Chondrocyte (in vitro differentiated cells): ENCODE results near the gene FRMPD4. TPM values are rescaled to one million over a fixed set of nuclear protein-coding genes. Genes with fewer than 3 reads are reported as not detected.

Source experiments
- DNase-seq: peaks from one replicate; pipeline ENCODE4 v3.0.0; 2021; ENCODE audit warnings: mixed read lengths, low spot score
- H3K27ac Mint-ChIP-seq: one replicate; pipeline ENCODE4 v1.8.0; 2021; ENCODE audit warnings: mild to moderate bottlenecking, moderate library complexity, mixed read lengths; ENCODE audit not compliant: unreplicated experiment
- H3K27me3 Mint-ChIP-seq: 2 replicates; pipeline ENCODE4 v1.8.0; 2021; ENCODE audit warnings: low read depth, mixed read lengths
- H3K36me3 Mint-ChIP-seq: 2 replicates; pipeline ENCODE4 v1.8.0; 2021; ENCODE audit warnings: low read depth, mixed read lengths
- H3K4me1 Mint-ChIP-seq: 2 replicates; pipeline ENCODE4 v1.8.0; 2021; ENCODE audit warnings: low read depth, mild to moderate bottlenecking, mixed read lengths
- H3K4me3 Mint-ChIP-seq: one replicate; pipeline ENCODE4 v1.8.0; 2021; ENCODE audit warnings: mild to moderate bottlenecking, moderate library complexity, mixed read lengths; ENCODE audit not compliant: unreplicated experiment
- H3K9me3 Mint-ChIP-seq: 2 replicates; pipeline ENCODE4 v1.8.0; 2021; ENCODE audit warnings: low read depth, mixed read lengths
- CTCF ChIP-seq: fragments of 200-600 bp; sonication (generic); IDR thresholded peaks from 2 replicates; pipeline ENCODE4 v1.5.0; 2021; ENCODE audit warnings: antibody characterized with exemption, mild to moderate bottlenecking, moderate library complexity
- total RNA-seq: library from RNA; stranded (reverse); gene quantifications from 3 replicates; pipeline ENCODE4 v1.2.1, GENCODE V29; 2021

FRMPD4 gene
- total RNA-seq, 1 donor from 2014 or later, result 0.10 TPM

- H3K36me3 Mint-ChIP-seq, result no peaks in the 10 kb centered on the region
- H3K27me3 Mint-ChIP-seq, result no peaks in the 10 kb centered on the region
- peaks cover 6% of the 10 kb centered on the region for H3K9me3 Mint-ChIP-seq
- H3K4me3 Mint-ChIP-seq, result no peak overlapping the region
- peaks cover 9% of the 10 kb centered on the region for H3K4me1 Mint-ChIP-seq
- no peak for TF ChIP-seq CTCF
- H3K27ac Mint-ChIP-seq, result no peak overlapping the region
- no peak for DNase-seq
Observed at GRCh38 chrX:12366440-12366839, 228.2 kb downstream of the FRMPD4 start.

DNA sequence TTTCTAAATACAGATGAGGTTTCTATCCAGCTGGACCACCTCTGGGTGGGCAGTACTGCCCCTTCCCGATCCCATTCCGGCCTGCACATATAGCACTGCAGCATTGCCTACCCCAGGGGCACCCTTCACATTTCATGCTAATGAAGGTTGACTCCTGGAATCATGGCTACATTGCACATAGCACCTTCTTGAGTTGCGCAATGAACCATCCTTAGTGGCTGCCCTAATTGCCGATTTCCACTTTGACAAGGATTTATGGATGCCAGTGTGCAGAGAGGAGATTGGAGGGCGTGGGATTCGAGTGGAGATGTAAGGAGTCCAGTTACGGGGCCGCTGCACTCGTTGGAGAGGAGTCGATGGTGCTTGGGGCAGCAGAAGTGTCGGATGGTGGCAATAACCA lies 229.0 kb downstream of the FRMPD4 start:
- Mint-ChIP-seq H3K4me3 (no peak overlapping the region), H3K9me3 (peaks cover 6% of the 10 kb centered on the region), H3K27ac (no peak overlapping the region), H3K27me3 (no peaks in the 10 kb centered on the region), H3K36me3 (no peaks in the 10 kb centered on the region), H3K4me1 (peaks cover 9% of the 10 kb centered on the region)
- DNase-seq, result no peak
- no peak for TF ChIP-seq CTCF

DNA sequence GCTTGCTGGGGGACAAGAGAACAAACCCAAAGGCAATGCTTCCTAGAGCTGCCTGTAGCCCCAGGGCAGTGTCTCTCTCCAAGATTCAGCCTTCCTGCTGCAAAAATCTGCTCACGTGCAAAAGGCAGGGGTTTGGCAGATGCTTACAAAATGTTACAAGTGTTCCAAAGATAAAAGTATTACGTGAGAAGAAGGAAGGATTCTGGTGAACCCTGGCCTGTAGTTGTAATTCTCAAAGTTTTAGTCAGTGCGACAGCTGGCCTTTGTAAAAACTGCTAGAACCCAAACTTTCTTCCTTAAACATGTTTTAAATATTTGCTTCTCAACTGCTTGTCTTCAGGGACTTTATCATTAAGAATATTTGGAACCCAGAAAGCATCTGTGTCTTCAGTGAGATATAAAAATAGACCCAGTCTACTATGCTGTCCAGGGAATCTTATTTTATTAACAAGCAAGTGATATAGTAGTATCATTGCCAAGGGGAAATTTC lies 232.3 kb downstream of the FRMPD4 start:
- DNase-seq, result no peak
- no peak overlapping the region for H3K27ac Mint-ChIP-seq
- H3K4me3 Mint-ChIP-seq, result no peak overlapping the region
- H3K36me3 Mint-ChIP-seq, result no peaks in the 10 kb centered on the region
- peaks cover 9% of the 10 kb centered on the region for H3K4me1 Mint-ChIP-seq
- peaks cover 4% of the 10 kb centered on the region for H3K9me3 Mint-ChIP-seq
- H3K27me3 Mint-ChIP-seq, result no peaks in the 10 kb centered on the region
- TF ChIP-seq CTCF, result no peak

DNA sequence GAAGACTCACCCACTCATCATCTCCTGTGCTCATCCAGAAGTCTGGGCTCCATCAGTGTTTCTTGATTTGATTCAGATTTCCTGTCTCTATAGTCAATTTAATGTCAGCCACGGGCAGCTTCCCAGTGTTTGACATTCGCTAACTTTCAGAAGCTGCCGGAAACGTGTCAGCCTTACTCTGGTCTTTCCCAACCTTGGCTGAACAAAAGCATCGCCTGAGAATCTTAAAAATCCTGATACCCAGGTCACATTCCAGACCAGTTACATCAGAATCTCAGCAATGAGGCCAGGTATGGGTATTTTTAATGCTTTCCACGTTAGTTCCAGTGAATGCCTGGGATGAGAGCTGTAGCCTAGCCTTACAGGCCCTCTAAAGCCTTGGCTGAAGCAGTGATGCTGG lies 233.8 kb downstream of the FRMPD4 start:
- Mint-ChIP-seq H3K27ac (no peak overlapping the region), H3K27me3 (no peaks in the 10 kb centered on the region), H3K4me3 (no peak overlapping the region), H3K4me1 (peaks cover 9% of the 10 kb centered on the region), H3K36me3 (no peaks in the 10 kb centered on the region), H3K9me3 (peaks cover 4% of the 10 kb centered on the region)
- TF ChIP-seq CTCF, result no peak
- no peak for DNase-seq

DNA sequence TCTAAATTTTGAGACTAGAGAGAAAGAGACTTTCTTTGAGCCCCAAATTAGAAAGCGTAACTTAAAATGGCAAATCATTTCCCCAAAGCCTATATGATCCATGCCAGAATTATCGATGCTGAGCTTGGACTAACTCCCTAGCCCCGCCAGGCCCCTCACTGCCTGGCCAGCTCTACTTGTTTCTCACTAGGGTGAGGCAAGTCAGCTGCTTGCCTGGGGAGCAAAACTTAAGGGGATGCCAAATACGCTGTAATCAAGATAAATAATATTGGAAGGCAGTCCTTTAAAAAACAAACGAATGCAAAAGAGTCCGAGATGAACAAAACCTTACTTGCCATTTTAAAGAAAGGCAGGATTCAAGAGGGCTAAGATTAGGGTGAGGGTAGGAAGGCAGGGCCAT lies 236.0 kb downstream of the FRMPD4 start:
- Mint-ChIP-seq H3K9me3 (peaks cover 4% of the 10 kb centered on the region), H3K4me1 (peaks cover 9% of the 10 kb centered on the region), H3K4me3 (no peak overlapping the region), H3K27me3 (peaks cover 3% of the 10 kb centered on the region), H3K36me3 (no peaks in the 10 kb centered on the region), H3K27ac (no peak overlapping the region)
- DNase-seq, result no peak
- no peak for TF ChIP-seq CTCF
